CD4-positive, alpha-beta T cell (primary cell): ENCODE results near the gene ABCA2. TPM values are rescaled to one million over a fixed set of nuclear protein-coding genes. Genes with fewer than 3 reads are reported as not detected.

ENCODE experiments used
- ATAC-seq: fragments of 200-7000 bp; cut with Tn5 transposase; one replicate; pipeline ENCODE4 v1.10.0; 2022; ENCODE audit warnings: mild to moderate bottlenecking; ENCODE audit not compliant: poor library complexity
- CTCF ChIA-PET: fragments of 350-600 bp; sonication (Branson Sonifier 250); formaldehyde crosslinking; loops from one replicate; lab custom pipeline; 2021; ENCODE audit warnings: antibody characterized with exemption, inconsistent platforms; lab: Charles Lee
- POLR2A ChIA-PET: fragments of 350-600 bp; sonication (Branson Sonifier 250); formaldehyde crosslinking; loops from one replicate; lab custom pipeline; 2021; ENCODE audit warnings: antibody characterized with exemption, inconsistent platforms; lab: Charles Lee
- DNase-seq, 14 experiments: peaks; one replicate each; pipeline ENCODE4 v3.0.0-alpha.2; 2013 to 2020; ENCODE audit warnings: mixed read lengths in 2 of 14
- H3K27ac ChIP-seq, 2 donors: one replicate each; pipeline versions ENCODE4 v1.5.1 to v1.7.0; 2013; ENCODE audit warnings: low read length in 2 of 2, low read depth in 1 of 2, mild to moderate bottlenecking in 1 of 2
- H3K27me3 ChIP-seq, 2 experiments: 1 replicate in 1 of 2; 2 replicates in 1 of 2; pipeline versions ENCODE4 v1.6.1 to v1.7.0; 2013; ENCODE audit warnings: low read length in 2 of 2, control low read depth in 1 of 2, mild to moderate bottlenecking in 1 of 2, moderate library complexity in 1 of 2; ENCODE audit not compliant: insufficient read depth in 2 of 2, control insufficient read depth in 1 of 2
- H3K36me3 ChIP-seq: one replicate; pipeline ENCODE4 v1.6.1; 2013; ENCODE audit warnings: low read length, control low read depth; ENCODE audit not compliant: insufficient read depth
- H3K4me1 ChIP-seq: one replicate; pipeline ENCODE4 v1.6.1; 2013; ENCODE audit warnings: low read length, control low read depth; ENCODE audit not compliant: insufficient read depth
- H3K4me3 ChIP-seq: one replicate; pipeline ENCODE4 v1.5.1; 2013; ENCODE audit warnings: mild to moderate bottlenecking, low read length, moderate library complexity
- H3K9me3 ChIP-seq, 2 experiments: 1 replicate in 1 of 2; 2 replicates in 1 of 2; pipeline versions ENCODE4 v1.6.1 to v1.7.0; 2013; ENCODE audit warnings: low read length in 2 of 2, mild to moderate bottlenecking in 2 of 2, control low read depth in 1 of 2, moderate library complexity in 1 of 2; ENCODE audit not compliant: control insufficient read depth in 1 of 2, insufficient read depth in 1 of 2
- H3K27ac Mint-ChIP-seq: one replicate; pipeline ENCODE4 v1.8.0; 2020; ENCODE audit warnings: mixed read lengths
- H3K27me3 Mint-ChIP-seq: one replicate; pipeline ENCODE4 v1.8.0; 2021; ENCODE audit warnings: mixed read lengths
- H3K36me3 Mint-ChIP-seq: one replicate; pipeline ENCODE4 v1.8.0; 2021; ENCODE audit warnings: low read depth, mixed read lengths
- H3K4me1 Mint-ChIP-seq: one replicate; pipeline ENCODE4 v1.8.0; 2021; ENCODE audit warnings: low read depth, mixed read lengths
- H3K4me3 Mint-ChIP-seq: one replicate; pipeline ENCODE4 v1.8.0; 2020; ENCODE audit warnings: mild to moderate bottlenecking, mixed read lengths
- H3K9me3 Mint-ChIP-seq: one replicate; pipeline ENCODE4 v1.8.0; 2020; ENCODE audit warnings: mixed read lengths
- intact Hi-C, 2 experiments: fragments of 100-400 bp; cut with DNase I in 1 of 2; cut with micrococcal nuclease in 1 of 2; formaldehyde crosslinking; loops; one replicate each; pipeline versions ENCODE4 v1.15.1 to v1.9.0; 2023 to 2025; cut with DNase I, micrococcal nuclease
- total RNA-seq, 174 experiments: library from RNA in 2 of 174; stranded (reverse) in 2 of 174; gene quantifications; one replicate each; pipeline ENCODE4 v1.2.3 and lab custom pipeline; 2021 to 2026
- TF ChIP-seq, protein P1 (sequence below): fragments of 200-600 bp; IDR thresholded peaks from one replicate; pipeline ENCODE4 v1.8.0; 2022; ENCODE audit warnings: antibody characterized with exemption, mild to moderate bottlenecking

ABCA2 gene
- total RNA-seq, 2 experiments from 2014 or later, result 80.1 to 86.8 TPM

DNA sequence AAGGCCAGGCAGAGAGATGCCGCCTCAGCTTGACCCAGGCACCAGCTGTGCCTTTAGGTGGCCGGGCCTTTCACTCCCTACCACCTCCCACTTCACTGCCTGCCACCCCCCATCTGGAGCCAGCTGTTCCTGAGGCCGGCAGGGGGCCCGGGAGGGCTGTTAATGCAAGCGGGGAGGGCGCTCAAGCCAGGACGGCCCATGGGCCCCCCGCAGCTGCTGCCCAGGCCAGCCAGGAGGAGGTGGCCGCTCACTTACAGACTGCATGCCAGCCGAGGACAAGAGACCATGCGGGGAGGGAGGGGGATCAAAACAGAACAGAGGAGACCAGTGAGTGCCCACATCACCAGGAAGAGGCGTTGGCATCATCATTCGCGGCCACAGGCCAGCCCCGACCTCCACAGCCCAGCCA is 4.5 kb downstream of the ABCA2 start:
- H3K9me3 Mint-ChIP-seq, result no peaks in the 10 kb centered on the region
- H3K27me3 Mint-ChIP-seq, result no peaks in the 10 kb centered on the region
- ATAC-seq (no peak), DNase-seq (no peak)
- H3K4me1 ChIP-seq, result peaks cover 44% of the 10 kb centered on the region
- ChIA-PET CTCF (interaction anchor here (1.1 kb wide), 1 partner anchor 11 kb away, joined by 6 read pairs; no protein-coding TSS in a partner anchor), POLR2A (interaction anchor here (1.5 kb wide), 1 partner anchor 31 kb away, joined by 6 read pairs; the partner anchor contains the start of gene PAXX)
- TF ChIP-seq, protein P1, sequence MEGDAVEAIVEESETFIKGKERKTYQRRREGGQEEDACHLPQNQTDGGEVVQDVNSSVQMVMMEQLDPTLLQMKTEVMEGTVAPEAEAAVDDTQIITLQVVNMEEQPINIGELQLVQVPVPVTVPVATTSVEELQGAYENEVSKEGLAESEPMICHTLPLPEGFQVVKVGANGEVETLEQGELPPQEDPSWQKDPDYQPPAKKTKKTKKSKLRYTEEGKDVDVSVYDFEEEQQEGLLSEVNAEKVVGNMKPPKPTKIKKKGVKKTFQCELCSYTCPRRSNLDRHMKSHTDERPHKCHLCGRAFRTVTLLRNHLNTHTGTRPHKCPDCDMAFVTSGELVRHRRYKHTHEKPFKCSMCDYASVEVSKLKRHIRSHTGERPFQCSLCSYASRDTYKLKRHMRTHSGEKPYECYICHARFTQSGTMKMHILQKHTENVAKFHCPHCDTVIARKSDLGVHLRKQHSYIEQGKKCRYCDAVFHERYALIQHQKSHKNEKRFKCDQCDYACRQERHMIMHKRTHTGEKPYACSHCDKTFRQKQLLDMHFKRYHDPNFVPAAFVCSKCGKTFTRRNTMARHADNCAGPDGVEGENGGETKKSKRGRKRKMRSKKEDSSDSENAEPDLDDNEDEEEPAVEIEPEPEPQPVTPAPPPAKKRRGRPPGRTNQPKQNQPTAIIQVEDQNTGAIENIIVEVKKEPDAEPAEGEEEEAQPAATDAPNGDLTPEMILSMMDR, result no peak
- H3K27ac Mint-ChIP-seq, result no peak overlapping the region
- no peak overlapping the region for H3K27ac ChIP-seq
- H3K4me1 Mint-ChIP-seq, result peaks cover 13% of the 10 kb centered on the region
- intact Hi-C loops, result no loop called here
- H3K36me3 ChIP-seq, result peaks cover 8% of the 10 kb centered on the region
- no peaks in the 10 kb centered on the region for H3K27me3 ChIP-seq
- no peaks in the 10 kb centered on the region for H3K9me3 ChIP-seq
- H3K36me3 Mint-ChIP-seq, result no peaks in the 10 kb centered on the region
- no peak overlapping the region for H3K4me3 ChIP-seq
- H3K4me3 Mint-ChIP-seq, result no peak overlapping the region

DNA sequence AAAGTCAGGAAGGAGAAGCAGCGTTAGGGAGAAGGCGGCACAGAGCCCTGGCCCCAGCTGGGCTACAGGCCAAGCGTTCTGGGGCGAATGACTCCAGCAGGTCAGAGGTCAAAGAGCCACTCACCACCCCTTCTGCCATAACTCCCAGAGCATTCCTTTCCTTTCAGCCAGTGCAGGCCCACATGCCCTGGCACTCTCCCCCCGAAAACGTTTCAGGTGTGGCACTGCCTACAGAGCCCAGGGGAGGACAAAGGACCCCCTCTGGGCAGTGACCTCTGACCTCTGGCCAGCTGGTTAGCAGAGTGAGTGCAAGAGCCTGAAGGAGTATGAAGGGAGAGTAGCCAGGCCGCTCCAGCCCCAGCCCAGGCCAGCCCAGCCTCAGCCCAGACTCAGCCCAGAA is 4.9 kb downstream of the ABCA2 start:
- Mint-ChIP-seq H3K4me3 (no peak overlapping the region), H3K9me3 (no peaks in the 10 kb centered on the region), H3K4me1 (peaks cover 13% of the 10 kb centered on the region), H3K27ac (no peak overlapping the region), H3K27me3 (no peaks in the 10 kb centered on the region), H3K36me3 (no peaks in the 10 kb centered on the region)
- TF ChIP-seq, protein P1, result no peak
- CTCF ChIA-PET, result interaction anchor here (1.1 kb wide), 1 partner anchor 12 kb away, joined by 6 read pairs; no protein-coding TSS in a partner anchor
- Histone ChIP-seq H3K27me3 (no peaks in the 10 kb centered on the region), H3K9me3 (no peaks in the 10 kb centered on the region), H3K36me3 (peaks cover 8% of the 10 kb centered on the region), H3K4me1 (peaks cover 41% of the 10 kb centered on the region), H3K4me3 (no peak overlapping the region), H3K27ac (no peak overlapping the region)
- POLR2A ChIA-PET, result interaction anchor here (1.0 to 1.5 kb wide), 2 partner anchors 12 to 31 kb away, joined by 3 to 6 read pairs; partner anchors contain the start of gene PAXX
- no peak for DNase-seq
- no peak for ATAC-seq
- intact Hi-C loops, result no loop called here

DNA sequence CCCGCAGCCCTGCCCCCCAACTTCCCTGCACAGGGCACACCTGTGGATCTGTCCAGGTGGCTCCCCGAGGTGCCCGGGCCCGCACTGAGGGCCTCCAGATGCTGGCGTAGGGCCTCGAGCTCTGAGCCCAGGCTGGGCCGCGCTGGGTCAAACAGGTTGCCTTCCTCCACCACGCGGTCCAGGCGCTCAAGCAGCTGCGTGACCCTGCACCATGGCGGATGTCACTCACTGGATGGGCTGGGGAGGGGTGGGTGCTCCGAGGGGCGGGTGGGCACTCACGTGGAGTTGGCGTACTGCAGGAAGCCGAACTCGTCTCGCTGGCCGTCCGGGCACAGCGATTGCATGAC is 5.4 kb downstream of the ABCA2 start:
- H3K4me3 Mint-ChIP-seq, result no peak overlapping the region
- peaks cover 13% of the 10 kb centered on the region for H3K4me1 Mint-ChIP-seq
- POLR2A ChIA-PET, result interaction anchor here (1.0 to 1.5 kb wide), 2 partner anchors 13 to 30 kb away, joined by 3 to 6 read pairs; partner anchors contain the start of gene PAXX

More for the DNA sequence above, 5.4 kb downstream of the ABCA2 start:
- no peak overlapping the region for H3K4me3 ChIP-seq
- CTCF ChIA-PET, result interaction anchor here (1.1 kb wide), 1 partner anchor 12 kb away, joined by 6 read pairs; no protein-coding TSS in a partner anchor
- no peak for DNase-seq
- Mint-ChIP-seq H3K27me3 (no peaks in the 10 kb centered on the region), H3K36me3 (no peaks in the 10 kb centered on the region), H3K27ac (no peak overlapping the region), H3K9me3 (no peaks in the 10 kb centered on the region)
- H3K4me1 ChIP-seq, result peaks cover 40% of the 10 kb centered on the region
- H3K27ac ChIP-seq, result no peak overlapping the region
- intact Hi-C loops, result no loop called here
- peaks cover 12% of the 10 kb centered on the region for H3K36me3 ChIP-seq
- no peaks in the 10 kb centered on the region for H3K27me3 ChIP-seq
- no peaks in the 10 kb centered on the region for H3K9me3 ChIP-seq
- TF ChIP-seq, protein P1, result no peak
- no peak for ATAC-seq
